ENCODE results near the gene GLT6D1.
A peak's percentile ranks its signal among the peaks of the same experiment; 100 is the strongest.

GLT6D1 gene

DNA sequence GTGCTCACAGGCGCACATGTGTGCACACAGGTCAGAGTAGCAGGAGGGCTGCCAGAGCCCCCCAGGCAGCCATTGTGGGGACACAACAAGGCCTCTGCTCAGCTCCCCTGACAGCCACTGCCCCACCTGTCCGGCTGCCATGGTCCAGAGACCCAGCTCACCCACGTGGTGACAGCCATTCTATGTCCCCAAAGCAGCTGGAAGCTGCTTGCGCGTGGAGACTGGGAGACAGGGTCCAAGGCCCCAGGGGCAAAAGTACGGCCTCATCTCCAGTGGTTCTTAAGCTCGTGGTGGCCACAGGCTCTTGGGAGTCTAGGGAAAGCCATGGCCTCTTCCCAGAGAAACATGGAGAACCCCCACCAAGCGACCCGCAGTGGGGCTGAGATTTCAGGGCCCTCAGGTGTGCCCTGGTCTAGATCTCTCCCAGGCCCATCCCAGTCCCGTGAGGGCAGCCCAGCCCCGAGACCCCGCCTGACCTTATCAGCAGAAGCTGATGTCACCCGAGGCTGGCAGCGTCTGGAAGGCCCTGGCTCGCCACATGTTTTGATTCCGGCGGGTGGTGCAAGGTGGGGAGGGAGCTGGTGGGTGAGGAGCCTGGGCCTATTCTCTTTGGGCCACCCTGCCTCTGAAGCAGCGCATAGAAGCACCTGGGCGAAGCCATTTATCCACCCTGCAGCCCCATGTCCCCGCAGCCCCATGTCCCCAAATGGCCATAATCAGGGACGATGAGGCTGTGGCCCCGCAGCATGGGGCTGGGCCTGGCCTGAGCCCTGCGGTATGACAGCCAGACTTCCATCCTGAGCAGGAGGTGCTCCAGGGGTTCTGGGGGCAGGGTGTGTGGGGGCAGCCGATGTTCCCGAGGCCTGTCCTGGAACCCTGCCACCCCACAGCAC is 31.7 kb downstream of the GLT6D1 start:
- no peak for DNase-seq

DNA sequence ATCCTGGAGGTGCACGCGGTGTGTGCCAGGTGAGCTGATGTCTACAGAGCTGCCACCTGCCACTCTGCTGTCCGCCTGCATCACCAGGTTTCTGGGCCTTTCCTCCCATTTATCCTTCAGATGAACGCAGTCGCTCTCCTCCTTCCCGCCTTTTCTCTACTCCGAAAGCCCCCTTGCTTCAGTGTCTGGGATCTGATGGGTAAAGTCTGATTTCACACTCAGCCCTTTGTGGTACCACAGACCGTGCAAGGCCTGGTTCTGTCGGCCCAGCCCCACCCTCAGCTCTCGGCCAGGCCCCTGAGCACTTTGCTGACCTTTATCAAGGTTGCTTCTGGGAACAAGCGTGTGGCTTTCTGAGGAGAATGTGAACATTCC is 32.5 kb downstream of the GLT6D1 start:
- DNase-seq = no peak

DNA sequence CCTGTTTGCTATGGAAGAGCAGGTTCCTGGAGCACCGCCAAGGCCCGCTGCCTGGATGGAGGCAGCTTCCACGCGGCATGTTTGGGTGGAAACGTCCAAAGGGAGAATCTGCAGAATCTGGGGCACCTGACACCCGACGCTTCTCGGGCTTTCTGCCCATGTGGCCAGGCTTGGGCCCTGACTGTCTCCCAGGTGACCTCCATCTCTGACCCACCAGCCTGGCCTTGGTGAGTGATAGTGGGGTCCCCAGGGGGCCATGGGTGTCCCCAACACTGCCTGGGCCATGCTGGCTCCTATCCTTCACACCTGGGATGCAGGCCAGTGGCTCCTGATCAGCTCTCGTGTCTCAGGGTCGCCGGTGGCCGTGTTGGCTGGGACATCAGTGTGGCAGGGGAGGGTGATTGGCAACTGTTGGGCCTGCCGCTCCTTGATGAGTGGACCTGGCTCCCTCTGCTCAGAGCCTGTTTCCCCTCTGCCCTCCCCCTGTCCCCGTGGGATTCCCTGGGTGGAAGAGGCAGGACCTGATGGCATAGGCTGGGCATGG is 34.0 kb downstream of the GLT6D1 start:
- DNase-seq = no peak

DNA sequence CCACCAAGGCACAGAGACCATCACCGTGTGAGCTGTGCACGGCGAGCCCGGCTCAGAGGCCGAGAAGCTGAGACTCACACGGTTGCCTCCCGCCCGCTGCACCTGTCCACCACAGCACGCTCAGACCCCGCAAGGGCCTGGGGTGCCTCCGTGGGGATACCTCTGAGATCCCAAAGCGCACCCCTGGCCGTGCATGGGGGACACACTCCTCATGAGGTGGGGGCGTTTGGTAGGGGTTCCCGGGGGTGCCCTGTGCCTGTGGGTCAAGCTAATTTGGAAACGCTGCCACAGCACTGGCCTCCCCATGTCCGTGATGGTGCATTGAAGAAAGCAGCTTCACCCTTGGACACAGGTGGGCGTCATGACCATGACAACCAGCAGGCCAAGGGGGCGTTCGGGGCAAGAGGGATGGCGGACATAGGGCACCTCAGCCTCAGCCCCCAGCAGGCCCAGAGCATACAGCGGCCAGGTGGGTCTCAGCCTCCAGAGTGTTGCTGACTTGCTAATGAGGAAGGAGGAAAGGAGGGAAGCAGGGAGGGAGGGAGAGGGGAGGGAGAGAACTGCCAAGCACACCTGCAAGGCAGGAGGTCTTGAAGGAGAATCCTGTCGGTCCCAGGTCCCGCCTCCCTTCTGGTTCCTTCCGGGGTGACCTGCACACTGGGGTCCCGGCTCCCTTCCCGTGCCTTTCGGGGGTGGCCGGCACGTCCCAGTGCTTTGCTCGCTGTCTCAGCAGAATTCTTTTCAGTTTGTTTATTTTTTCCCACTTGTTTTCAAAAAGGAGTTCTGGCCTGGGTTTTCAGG is 34.7 kb downstream of the GLT6D1 start:
- DNase-seq = no peak

DNA sequence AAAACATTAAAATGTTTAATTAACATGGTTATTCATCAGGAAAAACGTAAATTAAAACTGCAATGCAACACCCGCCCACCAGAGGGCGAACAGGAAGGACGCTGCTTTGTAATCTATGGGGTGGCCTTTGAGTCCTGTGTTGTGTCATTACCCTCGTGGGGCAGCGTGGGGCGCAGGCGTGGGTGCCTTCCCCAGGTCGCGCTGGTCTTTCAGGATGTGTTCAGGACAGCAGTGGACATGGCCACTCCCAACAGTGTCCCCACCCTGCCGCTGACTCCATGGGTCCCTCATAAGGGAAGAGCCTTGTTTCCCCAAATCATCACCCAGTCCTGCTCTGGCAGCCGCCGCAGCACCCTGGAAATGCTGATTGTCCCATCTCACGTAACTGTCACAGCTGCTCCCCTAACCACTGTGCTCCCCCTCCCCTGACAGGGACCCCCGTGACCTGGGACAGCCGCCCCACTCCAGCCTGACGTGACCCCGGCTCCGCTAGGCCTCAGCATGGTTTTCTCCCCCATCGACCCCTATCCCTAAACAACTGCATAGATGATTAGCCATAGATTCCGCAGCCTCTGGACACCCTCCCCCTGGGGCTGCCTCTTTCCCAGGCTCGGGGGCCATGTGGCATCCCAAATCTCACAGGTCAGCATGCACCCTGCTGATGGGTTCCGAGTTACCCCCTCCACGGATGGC is 36.4 kb downstream of the GLT6D1 start:
- peak; percentile 37 for DNase-seq

DNA sequence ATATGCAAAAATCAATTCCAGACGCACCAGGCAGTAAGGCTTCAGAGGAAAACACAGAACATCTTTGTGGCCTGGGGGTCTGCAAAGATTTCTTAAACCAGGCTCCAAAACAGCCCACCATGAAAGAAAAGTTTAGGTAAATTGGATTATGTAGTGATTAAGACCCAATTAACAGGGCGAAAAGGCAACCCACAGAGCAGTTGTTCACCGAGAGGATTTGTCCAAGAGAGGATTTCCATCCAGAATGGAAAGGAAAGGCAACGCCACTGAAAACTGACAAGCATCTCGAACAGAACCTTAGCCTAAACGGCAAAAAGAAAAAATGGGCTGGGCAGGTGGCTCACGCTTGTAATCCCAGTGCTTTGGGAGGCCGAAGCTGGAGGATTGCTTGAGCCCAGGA is 37.4 kb downstream of the GLT6D1 start:
- DNase-seq = no peak

DNA sequence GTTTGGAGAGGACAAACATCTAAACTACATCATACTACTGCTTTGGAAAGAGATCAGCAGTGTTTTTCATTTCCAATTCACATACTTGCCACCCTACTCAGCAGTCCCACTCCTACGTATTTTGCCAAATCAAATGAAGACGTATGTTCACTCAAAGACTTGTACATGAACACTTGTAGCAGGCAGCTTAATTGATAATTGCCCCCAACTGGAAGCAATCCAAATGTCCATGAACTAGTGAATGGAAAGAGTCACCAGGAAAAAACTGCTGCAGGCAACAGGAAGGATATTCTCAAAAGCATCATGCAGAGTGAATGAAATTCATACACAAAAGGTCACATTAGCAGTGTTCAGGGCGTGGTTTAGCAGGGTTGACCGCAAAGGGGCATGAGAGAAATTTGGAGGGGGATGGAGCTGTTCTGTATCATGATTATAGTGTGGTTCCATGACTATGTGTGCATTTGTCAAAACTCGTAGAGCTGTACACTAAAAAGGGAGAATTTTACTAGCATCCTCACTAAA is 39.0 kb downstream of the GLT6D1 start:
- no peak for DNase-seq

DNA sequence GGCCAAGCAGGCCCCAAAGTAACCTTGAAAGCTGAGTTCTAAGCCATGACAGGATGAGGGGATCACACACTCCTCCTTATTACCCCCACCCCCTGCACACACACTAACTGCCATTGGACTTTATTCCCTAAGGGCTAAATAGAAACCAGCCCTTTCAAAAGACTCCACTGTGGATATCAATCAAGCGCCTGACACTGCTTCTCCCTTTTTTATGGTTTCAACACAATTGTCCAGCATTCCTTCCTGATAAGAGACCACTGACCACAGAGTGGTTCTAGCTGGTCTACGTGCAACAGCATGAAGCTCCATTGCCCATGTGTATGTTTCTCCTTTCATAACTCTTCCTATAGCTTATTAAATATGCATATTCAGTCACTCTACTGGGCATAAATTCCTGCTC is 43.1 kb downstream of the GLT6D1 start:
- DNase-seq = no peak

DNA sequence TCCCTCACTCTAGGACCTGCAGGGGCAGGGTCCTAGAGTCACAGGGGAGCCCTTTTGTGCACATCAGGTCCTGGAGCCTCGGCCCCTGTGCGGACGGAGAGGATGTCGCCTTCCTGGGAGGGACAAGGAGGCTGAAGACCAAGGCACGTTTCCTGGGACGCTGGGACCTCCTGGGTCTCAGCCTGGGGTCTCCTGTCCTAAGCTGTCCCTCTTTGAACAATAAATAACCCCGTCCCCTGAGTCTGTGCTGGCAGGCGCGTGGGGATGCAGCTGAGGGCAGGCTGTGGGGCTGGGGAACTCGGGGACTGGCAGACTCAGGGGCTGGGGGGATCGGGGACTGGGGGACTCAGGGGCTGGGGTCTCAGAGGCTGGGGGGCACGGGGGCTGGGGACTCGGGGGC is 46.7 kb downstream of the GLT6D1 start:
- no peak for DNase-seq

DNA sequence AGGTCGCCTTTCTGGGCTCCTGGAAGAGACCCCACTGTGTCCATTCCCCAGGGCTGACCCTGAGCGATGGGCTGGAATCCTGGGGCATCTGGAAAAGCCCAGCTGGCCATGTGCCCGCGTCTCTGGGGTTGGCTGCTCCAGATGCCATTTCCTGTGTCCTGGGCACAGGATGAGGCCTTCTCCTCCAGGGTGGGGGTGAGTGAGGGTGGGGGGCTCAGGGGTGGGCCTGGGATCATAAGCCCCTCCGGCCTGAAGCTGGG is 47.1 kb downstream of the GLT6D1 start:
- no peak for DNase-seq

DNA sequence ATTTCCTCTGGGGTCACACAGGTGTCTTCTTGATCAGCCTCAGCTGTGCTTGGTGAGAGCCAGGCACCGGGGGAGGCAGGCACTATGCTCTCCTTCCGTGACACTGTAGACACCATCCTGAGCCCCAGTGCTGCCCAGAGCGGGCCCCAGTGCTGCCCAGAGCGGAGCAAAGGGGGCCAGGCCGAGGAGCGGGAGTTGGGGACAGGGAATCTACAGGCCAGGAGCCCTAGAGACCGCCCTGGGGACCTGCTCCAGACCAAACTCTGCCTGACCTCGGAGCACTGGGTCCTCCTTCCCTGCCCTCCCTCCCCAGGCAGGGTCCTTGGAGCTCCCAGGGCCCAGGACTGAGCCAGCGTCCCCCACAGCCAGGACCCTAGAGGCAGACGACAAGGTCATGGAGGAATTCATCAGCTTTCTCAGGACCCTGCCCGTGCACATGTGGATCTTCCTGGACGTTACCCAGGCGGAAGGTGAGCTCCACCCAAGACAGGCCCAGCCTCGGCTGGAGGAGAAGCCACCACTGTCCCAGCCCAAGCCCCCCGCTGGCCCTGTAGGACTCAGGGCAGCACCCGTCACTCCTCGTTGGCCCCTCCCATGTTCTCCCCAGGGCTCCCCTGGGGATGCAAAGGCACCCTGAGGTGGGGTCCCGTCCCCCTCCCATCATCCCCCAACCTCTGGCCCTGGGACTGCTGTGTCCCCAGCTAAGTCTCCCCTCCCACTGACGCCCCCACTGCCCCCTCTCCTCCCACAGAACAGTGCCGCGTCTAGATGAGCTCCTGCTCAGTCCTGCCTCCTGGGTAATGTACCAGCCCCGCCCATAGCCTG is 47.6 kb downstream of the GLT6D1 start:
- DNase-seq = no peak

DNA sequence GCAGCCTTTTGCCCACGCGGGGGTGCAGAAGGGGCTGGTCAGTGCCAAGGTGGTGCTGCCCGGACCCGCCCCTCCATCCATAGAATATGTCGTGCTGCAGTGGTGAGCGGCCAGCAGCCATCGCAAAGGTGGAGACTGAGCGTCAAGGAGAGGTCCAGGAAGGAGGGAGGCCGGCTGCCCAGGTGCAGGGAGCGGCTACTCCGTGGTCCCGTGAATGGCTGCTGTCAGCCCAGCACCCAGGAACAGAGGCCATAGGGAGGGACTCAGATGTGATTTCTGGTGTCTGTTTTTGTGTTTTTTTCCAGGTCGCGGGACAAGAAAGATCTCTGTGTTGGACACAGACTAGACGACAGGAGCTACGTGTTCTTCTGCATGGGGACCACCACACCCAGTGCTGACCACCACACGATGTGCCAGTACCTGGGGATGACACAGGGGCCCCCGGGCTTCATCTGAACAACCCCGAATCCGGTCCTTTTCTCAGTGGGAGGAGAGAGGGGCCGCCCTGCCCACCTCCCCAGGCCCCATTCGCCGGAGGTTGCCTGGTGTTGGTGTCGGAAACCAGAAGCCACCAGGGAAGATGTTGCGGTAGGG is 48.8 kb downstream of the GLT6D1 start:
- no peak for DNase-seq

DNA sequence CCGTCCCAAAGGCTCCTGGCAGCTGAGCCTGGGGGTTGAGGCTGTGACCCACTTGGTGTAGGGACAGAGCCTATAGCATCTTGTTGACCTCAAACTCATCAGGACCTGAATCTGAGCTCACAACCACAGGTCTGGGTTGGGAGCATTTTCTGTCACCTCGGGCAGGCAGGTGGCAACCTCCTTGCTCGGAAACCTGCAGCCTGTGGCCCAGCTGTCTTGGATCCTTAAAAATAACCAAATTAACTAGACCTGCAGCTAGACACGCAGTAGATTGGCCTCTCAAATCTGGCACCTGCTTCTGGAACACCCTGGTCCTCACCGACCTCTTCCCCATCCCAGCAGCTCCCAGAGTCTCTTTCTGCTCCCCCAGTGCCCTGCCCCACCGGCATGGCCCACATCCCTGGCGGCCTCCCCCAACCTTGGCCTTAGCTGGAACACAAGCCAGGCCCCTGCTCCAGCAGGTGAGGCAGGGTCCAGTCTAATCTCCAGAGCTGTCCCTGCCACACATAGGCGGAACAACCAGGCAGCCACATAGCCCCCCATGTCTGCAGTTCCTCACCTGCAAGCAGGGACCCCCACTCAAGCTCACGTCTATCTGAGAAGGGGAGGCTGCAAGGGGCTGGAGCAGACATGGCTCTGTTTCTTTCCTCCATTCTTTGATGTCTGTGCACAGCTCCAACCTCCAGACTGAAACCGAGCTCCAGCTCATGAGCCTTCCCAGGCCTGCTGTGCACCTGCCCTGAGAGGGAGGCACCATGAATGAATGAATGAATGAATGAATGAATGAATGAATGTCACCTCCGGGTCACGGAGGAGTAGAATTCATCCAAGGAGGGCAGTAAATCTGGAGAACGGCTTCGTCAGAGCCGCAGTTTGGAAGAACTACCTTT is 49.5 kb downstream of the GLT6D1 start:
- DNase-seq = no peak

DNA sequence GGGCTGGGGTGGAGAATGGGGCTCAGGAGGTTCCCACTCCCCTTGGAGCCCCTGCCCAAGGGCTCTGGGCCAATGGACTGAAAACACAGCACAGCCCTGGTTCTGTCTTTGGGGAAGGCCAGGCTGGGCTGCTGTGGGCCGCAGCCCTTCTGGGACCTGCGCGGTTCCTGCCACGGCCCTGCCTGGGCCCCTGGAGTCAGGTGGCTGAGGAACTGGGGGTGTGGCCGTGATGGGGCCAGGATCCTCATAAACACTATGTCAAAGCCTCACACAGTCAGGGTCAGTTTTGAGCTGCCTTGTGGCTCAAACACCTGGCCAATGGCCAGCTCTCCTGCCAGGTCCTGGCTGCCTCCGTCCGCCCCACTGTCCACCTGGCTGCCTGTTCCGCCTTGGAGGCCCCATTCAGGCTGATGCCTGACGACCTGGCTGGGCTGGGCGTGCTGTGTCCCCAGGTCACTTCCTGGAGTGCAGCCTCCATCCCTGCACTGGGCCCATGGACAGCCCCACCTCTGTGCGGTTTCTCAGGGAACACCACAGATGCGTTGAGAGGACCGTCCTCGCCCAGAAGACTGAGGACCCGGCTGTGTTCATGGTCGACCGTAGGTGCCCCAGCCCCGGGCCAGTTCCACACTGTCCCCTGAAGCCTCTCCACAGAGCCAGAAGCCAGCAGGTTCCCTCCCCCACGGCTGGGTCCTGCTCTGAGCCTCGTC is 50.3 kb downstream of the GLT6D1 start:
- DNase-seq = no peak

DNA sequence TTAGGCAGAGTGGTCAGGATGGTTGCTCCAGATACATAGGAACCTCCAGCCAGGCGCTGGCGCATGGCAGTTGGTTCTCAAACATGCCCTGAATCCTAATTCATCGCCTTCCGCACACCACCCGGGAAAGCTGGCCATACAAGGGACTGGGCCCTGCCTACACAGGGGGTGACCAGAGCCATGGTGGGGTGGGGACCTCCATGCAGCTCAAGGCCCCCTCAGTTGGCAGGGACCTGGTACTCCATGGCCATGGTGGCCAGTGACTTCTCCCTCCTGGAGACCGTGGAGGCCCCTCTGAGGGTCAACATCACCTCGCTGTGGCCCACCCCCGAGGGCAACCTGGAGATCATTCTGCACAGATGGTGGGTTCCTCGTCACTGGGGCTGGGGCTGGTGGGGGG is 51.0 kb downstream of the GLT6D1 start:
- no peak for DNase-seq

DNA sequence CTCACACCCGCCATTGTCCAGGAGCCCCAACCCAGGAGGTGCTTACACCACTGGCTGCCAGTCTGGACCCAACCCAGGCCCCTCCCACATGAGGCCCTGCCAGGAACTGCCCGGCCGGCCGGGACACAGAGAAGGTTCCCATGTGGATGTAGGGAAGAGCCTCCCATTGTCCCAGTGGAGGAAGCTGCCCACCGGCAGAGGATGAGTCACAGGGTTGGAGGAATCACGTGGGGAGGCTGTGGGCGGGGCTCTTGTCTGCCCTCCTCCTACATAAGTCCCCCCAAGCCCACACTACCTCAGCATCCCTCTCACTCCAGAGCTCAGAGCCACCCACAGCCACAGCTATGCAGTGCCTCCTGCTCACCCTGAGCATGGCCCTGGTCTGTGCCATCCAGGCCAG is 51.7 kb downstream of the GLT6D1 start:
- DNase-seq = no peak

DNA sequence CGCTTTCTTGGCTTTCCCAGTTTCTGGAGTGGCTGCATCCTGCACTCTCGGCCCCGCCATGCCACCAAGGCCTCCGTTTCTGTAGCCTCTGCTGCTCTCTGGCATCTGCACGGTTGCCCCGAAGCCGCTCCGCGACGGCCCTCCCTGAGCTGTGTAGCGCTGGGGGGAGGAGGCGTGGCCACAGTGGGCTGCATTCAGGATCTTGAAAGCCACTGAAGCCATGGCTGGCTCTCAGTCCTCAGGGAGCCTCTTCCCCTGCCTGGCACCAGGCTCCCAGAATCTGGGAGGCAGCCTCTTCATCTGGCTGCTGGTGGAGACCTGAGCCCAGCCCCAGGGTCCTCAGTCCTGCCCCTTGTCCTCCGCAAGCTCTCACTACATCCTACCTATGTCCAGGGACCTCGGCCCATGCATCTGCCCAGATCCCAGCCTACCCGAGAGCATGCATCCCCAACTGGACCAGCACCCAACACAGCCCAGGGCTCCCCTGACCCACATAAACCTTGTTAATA is 52.7 kb downstream of the GLT6D1 start:
- DNase-seq = no peak

DNA sequence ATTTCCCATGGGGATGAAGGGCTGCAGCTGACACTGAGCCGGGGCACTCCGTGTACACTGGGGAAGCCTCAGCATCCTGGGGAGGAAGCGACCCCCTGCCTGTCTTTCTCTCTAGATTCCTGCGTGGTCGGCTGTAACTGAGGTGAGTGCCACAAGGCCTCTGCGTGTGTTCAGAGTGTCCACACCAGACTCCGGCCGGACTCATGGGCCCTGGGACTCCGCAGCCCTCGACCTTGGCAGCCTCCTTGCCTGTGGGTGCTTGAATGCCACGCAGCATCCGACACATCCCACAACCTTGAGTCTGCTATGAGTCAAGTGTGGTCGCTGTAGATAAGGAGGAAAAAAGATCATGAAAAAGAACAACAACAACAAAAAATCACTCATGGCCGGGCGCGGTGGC is 54.4 kb downstream of the GLT6D1 start:
- no peak for DNase-seq

DNA sequence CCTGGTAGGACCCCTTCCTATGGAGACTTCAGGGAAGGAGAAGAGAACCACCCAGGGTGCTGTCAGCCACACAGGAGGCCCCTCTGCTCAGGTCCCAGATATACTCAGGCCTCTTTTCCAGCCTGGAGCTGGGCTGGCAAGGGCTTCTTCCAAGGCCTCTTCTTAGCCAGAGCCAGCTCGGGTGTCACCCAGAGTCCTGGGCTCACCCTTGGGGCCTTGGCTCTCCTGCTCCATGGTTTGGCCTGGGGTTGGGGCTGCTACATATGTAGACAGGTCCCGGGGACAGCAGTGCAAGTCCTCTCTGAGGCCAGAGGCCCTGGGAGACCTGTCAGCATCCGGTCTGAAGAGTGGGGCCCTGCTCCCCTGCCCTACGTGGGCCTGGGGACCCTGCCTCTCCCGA is 55.0 kb downstream of the GLT6D1 start:
- no peak for DNase-seq

DNA sequence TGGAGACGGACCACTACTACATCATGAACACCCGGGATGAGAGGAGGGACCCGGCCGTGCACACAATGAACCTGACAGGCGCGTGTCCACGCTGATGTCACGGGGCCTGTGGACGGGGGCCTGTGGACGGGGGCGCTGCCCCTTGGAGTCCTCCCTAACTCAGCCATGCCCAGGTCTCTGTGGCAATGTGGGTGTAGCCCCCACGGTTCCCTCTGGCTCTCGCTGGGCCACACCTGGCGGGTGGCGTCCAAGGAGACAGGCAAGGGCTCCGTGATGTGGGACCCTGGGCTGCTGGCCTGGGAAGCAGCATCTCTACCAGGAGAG is 55.7 kb downstream of the GLT6D1 start:
- DNase-seq = no peak

Measured in NCI-H2171 (cell line).